Caco-2 (cell line): ENCODE results near the gene HOXD11. TPM values are rescaled to one million over a fixed set of nuclear protein-coding genes. Genes with fewer than 3 reads are reported as not detected.

Experiments used
- BruUV-seq: library from RNA; stranded (reverse); fragments of 400-500 nt; replicated peaks from 2 replicates; lab custom pipeline; 2021; lab: Mats Ljungman, UMichigan
- CTCF ChIA-PET: fragments of 300-600 bp; sonication (Branson Sonifier 250); formaldehyde crosslinking; loops from one replicate; lab custom pipeline; 2022; ENCODE audit warnings: antibody characterized with exemption; lab: Charles Lee
- POLR2A ChIA-PET: fragments of 300-600 bp; sonication (Branson Sonifier 250); formaldehyde crosslinking; loops from one replicate; lab custom pipeline; 2022; ENCODE audit warnings: antibody characterized with exemption; lab: Charles Lee
- DNase-seq, 2 experiments: peaks; one replicate each; pipeline versions ENCODE4 v3.0.0 to v3.0.0-alpha.2; 2020 to 2022
- H3K27me3 ChIP-seq: replicated peaks from 2 replicates; pipeline ENCODE4 v1.6.0; 2011; ENCODE audit warnings: low read length; ENCODE audit not compliant: control insufficient read depth, insufficient read depth
- H3K36me3 ChIP-seq: 2 replicates; pipeline ENCODE4 v1.5.1; 2011; ENCODE audit warnings: low read length; ENCODE audit not compliant: control insufficient read depth, insufficient read depth
- H3K4me1 ChIP-seq: fragments of 250-450 bp; sonication (Bioruptor Pico); 2 replicates; pipeline ENCODE4 v1.5.1; 2020; ENCODE audit warnings: mild to moderate bottlenecking
- H3K4me3 ChIP-seq: 2 replicates; pipeline ENCODE4 v1.5.1; 2011; ENCODE audit warnings: low read depth, mild to moderate bottlenecking, control low read depth, low read length
- H3K9me3 ChIP-seq: fragments of 250-450 bp; sonication (Bioruptor Pico); 2 replicates; pipeline ENCODE4 v1.5.1; 2020; ENCODE audit warnings: mild to moderate bottlenecking, moderate library complexity
- H3K27ac Mint-ChIP-seq: one replicate; pipeline ENCODE4 v1.8.0; 2022; ENCODE audit warnings: mixed read lengths; ENCODE audit not compliant: unreplicated experiment
- H3K27me3 Mint-ChIP-seq: one replicate; pipeline ENCODE4 v1.8.0; 2022; ENCODE audit warnings: mixed read lengths; ENCODE audit not compliant: insufficient read depth, unreplicated experiment
- H3K36me3 Mint-ChIP-seq: one replicate; pipeline ENCODE4 v1.8.0; 2022; ENCODE audit warnings: mild to moderate bottlenecking, mixed read lengths; ENCODE audit not compliant: insufficient read depth, unreplicated experiment
- H3K4me1 Mint-ChIP-seq: one replicate; pipeline ENCODE4 v1.8.0; 2022; ENCODE audit warnings: low read depth, mixed read lengths; ENCODE audit not compliant: unreplicated experiment
- H3K4me3 Mint-ChIP-seq: one replicate; pipeline ENCODE4 v1.8.0; 2022; ENCODE audit warnings: mild to moderate bottlenecking, moderate library complexity, mixed read lengths; ENCODE audit not compliant: unreplicated experiment
- H3K9me3 Mint-ChIP-seq: one replicate; pipeline ENCODE4 v1.8.0; 2022; ENCODE audit warnings: mixed read lengths; ENCODE audit not compliant: unreplicated experiment
- CTCF ChIP-seq, 2 experiments: fragments of 200-600 bp in 1 of 2; IDR thresholded peaks; 1 replicate in 1 of 2; 2 replicates in 1 of 2; pipeline versions ENCODE4 v1.5.1 to v1.8.0; 2011 to 2022; ENCODE audit warnings: antibody characterized with exemption in 1 of 2, control low read depth in 1 of 2, inconsistent platforms in 1 of 2, low read depth in 1 of 2, low read length in 1 of 2, mild to moderate bottlenecking in 1 of 2, moderate library complexity in 1 of 2; ENCODE audit not compliant: insufficient read depth in 1 of 2, severe bottlenecking in 1 of 2, unreplicated experiment in 1 of 2
- intact Hi-C: fragments of 100-400 bp; cut with micrococcal nuclease; formaldehyde crosslinking; loops from one replicate; pipeline ENCODE4 v1.10.0; 2022; ENCODE audit not compliant: unreplicated experiment
- total RNA-seq: library from RNA; stranded (reverse); gene quantifications from 2 replicates; pipeline ENCODE4 v1.2.3, GENCODE V29; 2022

The HOXD11 gene
- total RNA-seq, 1 experiment from 2014 or later, result not detected

GRCh38 chr2:176066645-176067588, 40.2 kb upstream of the HOXD11 start:
- POLR2A ChIA-PET, result no interaction called here
- TF ChIP-seq CTCF (IDR thresholded peaks at IDR 0.05; ENCODE audit: insufficient read depth in 1 of 2, low read depth in 1 of 2, low read length in 1 of 2, severe bottlenecking in 1 of 2, unreplicated experiment in 1 of 2), result no peak
- Histone ChIP-seq H3K36me3 (no peaks in the 10 kb centered on the region), H3K4me1 (no peaks in the 10 kb centered on the region), H3K9me3 (no peaks in the 10 kb centered on the region), H3K27me3 (no peaks in the 10 kb centered on the region; the same call in 1 of the 2 replicates), H3K4me3 (no peak overlapping the region)
- DNase-seq, result no peak
- H3K27me3 Mint-ChIP-seq, result peaks cover 7% of the 10 kb centered on the region
- H3K27ac Mint-ChIP-seq, result no peak overlapping the region
- no TSS peak for BruUV-seq
- peaks cover 4% of the 10 kb centered on the region for H3K4me1 Mint-ChIP-seq
- intact Hi-C loops, result no loop called here
- H3K4me3 Mint-ChIP-seq, result no peak overlapping the region
- CTCF ChIA-PET, result no interaction called here
- H3K36me3 Mint-ChIP-seq, result no peaks in the 10 kb centered on the region
- H3K9me3 Mint-ChIP-seq, result no peaks in the 10 kb centered on the region

- Histone ChIP-seq H3K4me1 (no peaks in the 10 kb centered on the region), H3K36me3 (no peaks in the 10 kb centered on the region), H3K4me3 (no peak overlapping the region), H3K9me3 (no peaks in the 10 kb centered on the region), H3K27me3 (no peaks in the 10 kb centered on the region; the same call in 1 of the 2 replicates)
- POLR2A ChIA-PET, result no interaction called here
- no peak for DNase-seq
- H3K27me3 Mint-ChIP-seq, result peaks cover 7% of the 10 kb centered on the region
- H3K36me3 Mint-ChIP-seq, result no peaks in the 10 kb centered on the region
- CTCF ChIA-PET, result no interaction called here
- no peak overlapping the region for H3K4me3 Mint-ChIP-seq
- no peak overlapping the region for H3K27ac Mint-ChIP-seq
- H3K9me3 Mint-ChIP-seq, result no peaks in the 10 kb centered on the region
- intact Hi-C loops, result no loop called here
- no TSS peak for BruUV-seq
- no peaks in the 10 kb centered on the region for H3K4me1 Mint-ChIP-seq
- TF ChIP-seq CTCF (IDR thresholded peaks at IDR 0.05; ENCODE audit: insufficient read depth in 1 of 2, low read depth in 1 of 2, low read length in 1 of 2, severe bottlenecking in 1 of 2, unreplicated experiment in 1 of 2), result no peak
These were observed 39.3 kb upstream of the HOXD11 start for GRCh38 chr2:176067589-176068418.

- Histone ChIP-seq H3K36me3 (no peaks in the 10 kb centered on the region), H3K4me1 (no peaks in the 10 kb centered on the region), H3K9me3 (no peaks in the 10 kb centered on the region), H3K4me3 (no peak overlapping the region), H3K27me3 (no peaks in the 10 kb centered on the region; the same call in 1 of the 2 replicates)
- POLR2A ChIA-PET, result no interaction called here
- TF ChIP-seq CTCF (IDR thresholded peaks at IDR 0.05; ENCODE audit: insufficient read depth in 1 of 2, low read depth in 1 of 2, low read length in 1 of 2, severe bottlenecking in 1 of 2, unreplicated experiment in 1 of 2), result no peak
- no peak overlapping the region for H3K4me3 Mint-ChIP-seq
- DNase-seq, result no peak
- no peaks in the 10 kb centered on the region for H3K4me1 Mint-ChIP-seq
- no peaks in the 10 kb centered on the region for H3K9me3 Mint-ChIP-seq
- H3K27me3 Mint-ChIP-seq, result peaks cover 9% of the 10 kb centered on the region
- CTCF ChIA-PET, result no interaction called here
- no peaks in the 10 kb centered on the region for H3K36me3 Mint-ChIP-seq
- intact Hi-C loops, result no loop called here
- no TSS peak for BruUV-seq
- no peak overlapping the region for H3K27ac Mint-ChIP-seq
These were observed 38.7 kb upstream of the HOXD11 start for GRCh38 chr2:176068419-176068832.
